ENCODE results near the gene ZNF99.
"Not testable (repeated sequence)": the region's sequence is repeated elsewhere in the genome, so short reads cannot be mapped to it uniquely, and the experiment has no call there.

GRCh38 chr19:22728214-22728613 is 55.7 kb downstream of the ZNF99 start:
- TF ChIP-seq CTCF (IDR thresholded peaks at IDR 0.05; ENCODE audit: poor library complexity); EZH2phosphoT487 (IDR thresholded peaks at IDR 0.05; ENCODE audit: low read depth, severe bottlenecking, unreplicated experiment); EZH2 (IDR thresholded peaks at IDR 0.05; ENCODE audit: borderline replicate concordance): not testable (repeated sequence)
